Mesodermal cell (in vitro differentiated cells): ENCODE results near the gene RBM20.
"Not testable (repeated sequence)": the region's sequence is repeated elsewhere in the genome, so short reads cannot be mapped to it uniquely, and the experiment has no call there.

Experiments
- H3K27ac ChIP-seq: 2 replicates; pipeline ENCODE4 v1.7.0; 2013; ENCODE audit warnings: mild to moderate bottlenecking, low read depth, low read length, moderate library complexity; ENCODE audit not compliant: severe bottlenecking
- H3K36me3 ChIP-seq: 2 replicates; pipeline ENCODE4 v1.7.1; 2013; ENCODE audit warnings: mild to moderate bottlenecking, low read length, moderate library complexity; ENCODE audit not compliant: control insufficient read depth, insufficient read depth
- H3K4me1 ChIP-seq: one replicate; pipeline ENCODE4 v1.7.1; 2013; ENCODE audit warnings: mild to moderate bottlenecking, low read length; ENCODE audit not compliant: insufficient read depth, control insufficient read depth, poor library complexity, severe bottlenecking
- H3K4me3 ChIP-seq: 2 replicates; pipeline ENCODE4 v1.7.0; 2013; ENCODE audit warnings: low read length, control low read depth, mild to moderate bottlenecking; ENCODE audit not compliant: insufficient read depth, poor library complexity, severe bottlenecking; ENCODE audit errors: extremely low read depth
- H3K9me3 ChIP-seq: 2 replicates; pipeline ENCODE4 v1.7.1; 2013; ENCODE audit warnings: mild to moderate bottlenecking, low read length, moderate library complexity; ENCODE audit not compliant: control insufficient read depth
- WGBS, 2 experiments: methylation state at CpG; one replicate each; pipeline ENCODE4 v1.1.5; 2013; ENCODE audit warnings: missing lambda C conversion rate in 2 of 2; ENCODE audit not compliant: insufficient coverage in 2 of 2; 5-methylcytosine and 5-hydroxymethylcytosine counted together

RBM20 gene

GRCh38 chr10:110724937-110725336, 80.8 kb downstream of the RBM20 start:
- H3K36me3 ChIP-seq, result no peaks in the 10 kb centered on the region
- H3K4me1 ChIP-seq, result no peaks in the 10 kb centered on the region
- 91 to 95% methylated on average over 3 of the region's 4 CpGs for WGBS, 2 experiments
- no peak overlapping the region for H3K27ac ChIP-seq
- H3K4me3 ChIP-seq, result no peak overlapping the region
- no peaks in the 10 kb centered on the region for H3K9me3 ChIP-seq

GRCh38 chr10:110725801-110726630, 81.9 kb downstream of the RBM20 start:
- no peaks in the 10 kb centered on the region for H3K4me1 ChIP-seq
- 75 to 85% methylated on average over 6 to 9 of the region's 10 CpGs for WGBS, 2 experiments
- no peaks in the 10 kb centered on the region for H3K36me3 ChIP-seq
- no peaks in the 10 kb centered on the region for H3K9me3 ChIP-seq
- H3K4me3 ChIP-seq, result no peak overlapping the region
- H3K27ac ChIP-seq, result no peak overlapping the region

- not testable (repeated sequence) for H3K4me3 ChIP-seq, H3K4me1 ChIP-seq, H3K36me3 ChIP-seq, H3K27ac ChIP-seq, H3K9me3 ChIP-seq
- WGBS, 2 experiments, result 83% methylated on average over 1 of the region's 2 CpGs; no CpG with 5 or more reads in 1 of the 2 experiments
Observed at GRCh38 chr10:110727785-110728184, 83.6 kb downstream of the RBM20 start.

GRCh38 chr10:110730345-110731050, 86.4 kb downstream of the RBM20 start:
- 94 to 95% methylated on average over 7 to 8 of the region's 11 CpGs for WGBS, 2 experiments

GRCh38 chr10:110733218-110733952, 89.2 kb downstream of the RBM20 start:
- WGBS, 2 experiments, result 91 to 95% methylated on average over 12 to 13 of the region's 16 CpGs
- Histone ChIP-seq H3K4me3 (no peak overlapping the region), H3K9me3 (no peaks in the 10 kb centered on the region), H3K27ac (no peak overlapping the region), H3K4me1 (no peaks in the 10 kb centered on the region), H3K36me3 (no peaks in the 10 kb centered on the region)

More at GRCh38 chr10:110730345-110731050, 86.4 kb downstream of the RBM20 start:
- Histone ChIP-seq H3K9me3 (no peaks in the 10 kb centered on the region), H3K36me3 (no peaks in the 10 kb centered on the region), H3K4me1 (no peaks in the 10 kb centered on the region), H3K4me3 (no peak overlapping the region), H3K27ac (no peak overlapping the region)

GRCh38 chr10:110735620-110736027, 91.5 kb downstream of the RBM20 start:
- Histone ChIP-seq H3K27ac (no peak overlapping the region), H3K9me3 (no peaks in the 10 kb centered on the region), H3K4me1 (no peaks in the 10 kb centered on the region), H3K36me3 (no peaks in the 10 kb centered on the region), H3K4me3 (no peak overlapping the region)
- WGBS, 2 experiments, result 86 to 89% methylated on average over 5 of the region's 6 CpGs

- no peak overlapping the region for H3K4me3 ChIP-seq
- no peaks in the 10 kb centered on the region for H3K4me1 ChIP-seq
- 88 to 92% methylated on average over 7 of the region's 7 CpGs for WGBS, 2 experiments
- no peaks in the 10 kb centered on the region for H3K9me3 ChIP-seq
- H3K27ac ChIP-seq, result peak overlapping the region; percentile 55
- no peaks in the 10 kb centered on the region for H3K36me3 ChIP-seq
Observed at GRCh38 chr10:110737886-110738634, 93.9 kb downstream of the RBM20 start.

- H3K9me3 ChIP-seq, result no peaks in the 10 kb centered on the region
- no peak overlapping the region for H3K27ac ChIP-seq
- WGBS, 2 experiments, result 63 to 73% methylated on average over 4 to 7 of the region's 7 CpGs
- H3K4me3 ChIP-seq, result no peak overlapping the region
- no peaks in the 10 kb centered on the region for H3K36me3 ChIP-seq
- no peaks in the 10 kb centered on the region for H3K4me1 ChIP-seq
Observed at GRCh38 chr10:110739811-110740271, 95.7 kb downstream of the RBM20 start.

- H3K4me1 ChIP-seq, result no peaks in the 10 kb centered on the region
- H3K9me3 ChIP-seq, result no peaks in the 10 kb centered on the region
- H3K4me3 ChIP-seq, result no peak overlapping the region
- H3K27ac ChIP-seq, result no peak overlapping the region
- H3K36me3 ChIP-seq, result no peaks in the 10 kb centered on the region
- 93 to 96% methylated on average over 3 to 4 of the region's 6 CpGs for WGBS, 2 experiments
Observed at GRCh38 chr10:110742801-110743200, 98.7 kb downstream of the RBM20 start.

- H3K4me3 ChIP-seq, result no peak overlapping the region
- H3K4me1 ChIP-seq, result no peaks in the 10 kb centered on the region
- WGBS, 2 experiments, result 69 to 90% methylated on average over 2 to 3 of the region's 5 CpGs
- no peak overlapping the region for H3K27ac ChIP-seq
- H3K9me3 ChIP-seq, result peaks cover 6% of the 10 kb centered on the region
- no peaks in the 10 kb centered on the region for H3K36me3 ChIP-seq
Observed at GRCh38 chr10:110744782-110745181, 100.6 kb downstream of the RBM20 start.
